Hepatocyte (in vitro differentiated cells): ENCODE measurements around the gene NELFB. TPM values are rescaled to one million over a fixed set of nuclear protein-coding genes. Genes with fewer than 3 reads are reported as not detected.
"Not testable (repeated sequence)": the region's sequence is repeated elsewhere in the genome, so short reads cannot be mapped to it uniquely, and the experiment has no call there.

Experiments used
- DNase-seq: peaks from one replicate; pipeline ENCODE4 v3.0.0-alpha.2; 2016; ENCODE audit warnings: low spot score
- H2AFZ ChIP-seq: fragments of 200-600 bp; sonication (generic); 2 replicates; pipeline ENCODE4 v1.6.0; 2016; ENCODE audit warnings: antibody characterized with exemption, mild to moderate bottlenecking
- H3K27ac ChIP-seq: fragments of 200-600 bp; sonication (generic); 2 replicates; pipeline ENCODE4 v1.5.1; 2016; ENCODE audit warnings: mild to moderate bottlenecking
- H3K27me3 ChIP-seq: fragments of 200-600 bp; sonication (generic); 2 replicates; pipeline ENCODE4 v1.6.1; 2016
- H3K36me3 ChIP-seq: fragments of 200-600 bp; sonication (generic); replicated peaks from 2 replicates; pipeline ENCODE4 v1.5.1; 2016; ENCODE audit warnings: low read depth; ENCODE audit not compliant: insufficient read depth
- H3K4me1 ChIP-seq: fragments of 200-600 bp; sonication (generic); 2 replicates; pipeline ENCODE4 v1.5.1; 2016; ENCODE audit warnings: mild to moderate bottlenecking, moderate library complexity; ENCODE audit not compliant: insufficient read depth
- H3K4me2 ChIP-seq: fragments of 200-600 bp; sonication (generic); 2 replicates; pipeline ENCODE4 v1.6.0; 2016
- H3K4me3 ChIP-seq: fragments of 200-600 bp; sonication (generic); 2 replicates; pipeline ENCODE4 v1.5.1; 2016; ENCODE audit warnings: mild to moderate bottlenecking
- H3K79me2 ChIP-seq: fragments of 200-600 bp; sonication (generic); 2 replicates; pipeline ENCODE4 v1.6.0; 2017; ENCODE audit warnings: mild to moderate bottlenecking
- H3K9me2 ChIP-seq: fragments of 200-600 bp; sonication (generic); replicated peaks from 2 replicates; pipeline ENCODE4 v1.6.0; 2017; ENCODE audit warnings: mild to moderate bottlenecking; ENCODE audit not compliant: insufficient read depth
- H3K9me3 ChIP-seq: fragments of 200-600 bp; sonication (generic); 2 replicates; pipeline ENCODE4 v1.5.1; 2016; ENCODE audit warnings: low read depth, mild to moderate bottlenecking
- H4K20me1 ChIP-seq: fragments of 200-600 bp; sonication (generic); 2 replicates; pipeline ENCODE4 v1.6.0; 2016; ENCODE audit warnings: mild to moderate bottlenecking; ENCODE audit not compliant: insufficient read depth, poor library complexity, severe bottlenecking
- EZH2 ChIP-seq: fragments of 200-600 bp; sonication (generic); IDR thresholded peaks from 2 replicates; pipeline ENCODE4 v1.6.1; 2016; ENCODE audit warnings: antibody characterized with exemption, mild to moderate bottlenecking, borderline replicate concordance
- EZH2phosphoT487 ChIP-seq: fragments of 200-600 bp; sonication (generic); IDR thresholded peaks from one replicate; pipeline ENCODE4 v1.6.1; 2018; ENCODE audit warnings: antibody characterized with exemption, mild to moderate bottlenecking, low read depth, moderate library complexity; ENCODE audit not compliant: unreplicated experiment, severe bottlenecking
- WGBS: methylation state at CpG from one replicate; pipeline ENCODE4 v1.1.6; 2016; ENCODE audit warnings: low lambda C conversion rate; ENCODE audit errors: missing lambda C conversion rate; 5-methylcytosine and 5-hydroxymethylcytosine counted together
- polyA plus RNA-seq: library from polyadenylated mRNA; unstranded; fragments of >200 nt; fragmentation: Nextera tagmentation; extraction: Ambion mirVana; gene quantifications from 2 replicates; pipeline ENCODE4 v1.2.1, GENCODE V29; 2016
- total RNA-seq: library from RNA; depleted of rRNA; stranded (reverse); fragments of >200 nt; gene quantifications from 2 replicates; pipeline ENCODE4 v1.2.3, GENCODE V29; 2014
- TF ChIP-seq, protein P1 (sequence below): fragments of 200-600 bp; sonication (generic); IDR thresholded peaks from 2 replicates; pipeline ENCODE4 v1.5.1; 2016; ENCODE audit warnings: antibody characterized with exemption, mild to moderate bottlenecking; ENCODE audit not compliant: poor library complexity

The NELFB gene
- total and polyA plus RNA-seq, 2 experiments from 2014 or later, result 41.4 to 63.5 TPM

DNA sequence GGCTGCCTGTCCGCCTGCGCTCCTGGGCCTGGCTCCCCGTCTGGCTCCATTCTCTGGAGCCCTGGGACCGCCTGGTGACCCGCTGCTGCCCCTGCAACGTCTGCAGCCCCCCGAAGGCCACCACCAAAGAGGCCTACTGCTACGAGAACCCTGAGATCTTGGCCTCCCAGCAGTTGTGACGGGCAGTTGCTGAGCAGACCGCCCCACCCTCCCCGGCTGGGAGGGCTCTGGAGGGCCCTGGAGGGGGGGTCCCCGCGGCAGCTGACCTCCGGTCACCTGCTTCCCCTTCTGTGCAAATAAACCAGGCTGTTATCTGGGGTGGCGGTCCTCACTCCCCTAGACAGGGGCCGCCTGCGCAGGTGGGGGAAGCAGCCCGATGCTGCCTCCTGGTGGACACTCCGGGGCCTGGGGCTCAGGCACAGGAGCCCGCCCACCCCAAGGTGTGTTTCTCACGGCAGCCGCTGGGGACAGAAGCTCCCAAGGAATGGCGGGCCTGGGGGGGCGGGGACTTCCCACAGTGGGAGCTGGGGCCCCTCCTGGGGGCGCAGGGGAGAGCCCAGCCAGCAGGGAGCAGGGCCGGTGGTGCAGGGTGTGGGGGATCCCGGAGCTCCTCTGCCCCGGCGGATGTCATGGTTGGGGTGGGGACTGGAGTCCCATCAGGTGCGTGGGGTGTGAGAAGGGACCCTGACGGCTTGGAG, 18.7 kb upstream of the NELFB start:
- H3K4me2 ChIP-seq, result peak overlapping the region; percentile 82
- no peaks in the 10 kb centered on the region for H3K36me3 ChIP-seq
- peaks cover 26% of the 10 kb centered on the region for H3K4me1 ChIP-seq
- DNase-seq, result peak; percentile 96
- H3K4me3 ChIP-seq, result no peak overlapping the region
- no peaks in the 10 kb centered on the region for H3K9me2 ChIP-seq
- 26% methylated on average over 23 of the region's 31 CpGs for WGBS
- no peaks in the 10 kb centered on the region for H4K20me1 ChIP-seq
- H3K79me2 ChIP-seq, result peaks cover 33% of the 10 kb centered on the region
- H3K9me3 ChIP-seq, result no peaks in the 10 kb centered on the region
- H2AFZ ChIP-seq, result no peak overlapping the region
- no peaks in the 10 kb centered on the region for H3K27me3 ChIP-seq
- H3K27ac ChIP-seq, result peak overlapping the region; percentile 57
- no peak for TF ChIP-seq EZH2phosphoT487
- TF ChIP-seq, protein P1, sequence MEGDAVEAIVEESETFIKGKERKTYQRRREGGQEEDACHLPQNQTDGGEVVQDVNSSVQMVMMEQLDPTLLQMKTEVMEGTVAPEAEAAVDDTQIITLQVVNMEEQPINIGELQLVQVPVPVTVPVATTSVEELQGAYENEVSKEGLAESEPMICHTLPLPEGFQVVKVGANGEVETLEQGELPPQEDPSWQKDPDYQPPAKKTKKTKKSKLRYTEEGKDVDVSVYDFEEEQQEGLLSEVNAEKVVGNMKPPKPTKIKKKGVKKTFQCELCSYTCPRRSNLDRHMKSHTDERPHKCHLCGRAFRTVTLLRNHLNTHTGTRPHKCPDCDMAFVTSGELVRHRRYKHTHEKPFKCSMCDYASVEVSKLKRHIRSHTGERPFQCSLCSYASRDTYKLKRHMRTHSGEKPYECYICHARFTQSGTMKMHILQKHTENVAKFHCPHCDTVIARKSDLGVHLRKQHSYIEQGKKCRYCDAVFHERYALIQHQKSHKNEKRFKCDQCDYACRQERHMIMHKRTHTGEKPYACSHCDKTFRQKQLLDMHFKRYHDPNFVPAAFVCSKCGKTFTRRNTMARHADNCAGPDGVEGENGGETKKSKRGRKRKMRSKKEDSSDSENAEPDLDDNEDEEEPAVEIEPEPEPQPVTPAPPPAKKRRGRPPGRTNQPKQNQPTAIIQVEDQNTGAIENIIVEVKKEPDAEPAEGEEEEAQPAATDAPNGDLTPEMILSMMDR, result peak; percentile 100

DNA sequence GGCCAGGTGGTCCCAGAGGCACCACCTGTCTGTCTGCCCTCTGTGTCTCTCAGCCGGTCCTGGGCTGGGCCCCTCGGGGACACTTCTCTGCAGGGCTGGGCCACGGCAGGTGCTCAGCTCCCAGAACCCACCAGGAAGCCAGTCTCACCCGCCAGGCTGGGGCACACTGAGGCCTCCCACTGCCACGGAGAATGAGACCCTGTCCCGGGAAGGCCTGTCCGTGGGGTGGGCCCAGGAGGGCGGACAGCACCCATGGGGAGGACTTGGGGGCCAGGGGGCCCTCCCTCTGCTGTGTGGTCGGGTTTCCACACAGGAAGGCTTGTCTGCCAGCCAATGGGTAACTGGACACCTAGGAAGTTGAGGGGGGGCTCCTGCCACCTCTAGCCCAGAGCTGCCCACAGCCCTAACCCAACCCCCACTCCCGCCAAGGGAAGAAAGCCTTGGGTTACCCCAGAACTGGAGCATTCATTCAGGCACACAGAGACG, 18.1 kb upstream of the NELFB start:
- no peak for DNase-seq
- Histone ChIP-seq H3K36me3 (no peaks in the 10 kb centered on the region), H3K9me3 (no peaks in the 10 kb centered on the region), H3K4me2 (peak overlapping the region; percentile 82), H3K4me1 (peaks cover 26% of the 10 kb centered on the region), H4K20me1 (peaks cover 5% of the 10 kb centered on the region), H3K27ac (peak overlapping the region; percentile 50), H3K79me2 (peaks cover 37% of the 10 kb centered on the region), H2AFZ (no peak overlapping the region), H3K4me3 (no peak overlapping the region), H3K9me2 (no peaks in the 10 kb centered on the region), H3K27me3 (no peaks in the 10 kb centered on the region)
- TF ChIP-seq EZH2phosphoT487 (no peak), EZH2 (no peak)
- TF ChIP-seq, protein P1, result no peak
- WGBS, result 48% methylated on average over 11 of the region's 11 CpGs

DNA sequence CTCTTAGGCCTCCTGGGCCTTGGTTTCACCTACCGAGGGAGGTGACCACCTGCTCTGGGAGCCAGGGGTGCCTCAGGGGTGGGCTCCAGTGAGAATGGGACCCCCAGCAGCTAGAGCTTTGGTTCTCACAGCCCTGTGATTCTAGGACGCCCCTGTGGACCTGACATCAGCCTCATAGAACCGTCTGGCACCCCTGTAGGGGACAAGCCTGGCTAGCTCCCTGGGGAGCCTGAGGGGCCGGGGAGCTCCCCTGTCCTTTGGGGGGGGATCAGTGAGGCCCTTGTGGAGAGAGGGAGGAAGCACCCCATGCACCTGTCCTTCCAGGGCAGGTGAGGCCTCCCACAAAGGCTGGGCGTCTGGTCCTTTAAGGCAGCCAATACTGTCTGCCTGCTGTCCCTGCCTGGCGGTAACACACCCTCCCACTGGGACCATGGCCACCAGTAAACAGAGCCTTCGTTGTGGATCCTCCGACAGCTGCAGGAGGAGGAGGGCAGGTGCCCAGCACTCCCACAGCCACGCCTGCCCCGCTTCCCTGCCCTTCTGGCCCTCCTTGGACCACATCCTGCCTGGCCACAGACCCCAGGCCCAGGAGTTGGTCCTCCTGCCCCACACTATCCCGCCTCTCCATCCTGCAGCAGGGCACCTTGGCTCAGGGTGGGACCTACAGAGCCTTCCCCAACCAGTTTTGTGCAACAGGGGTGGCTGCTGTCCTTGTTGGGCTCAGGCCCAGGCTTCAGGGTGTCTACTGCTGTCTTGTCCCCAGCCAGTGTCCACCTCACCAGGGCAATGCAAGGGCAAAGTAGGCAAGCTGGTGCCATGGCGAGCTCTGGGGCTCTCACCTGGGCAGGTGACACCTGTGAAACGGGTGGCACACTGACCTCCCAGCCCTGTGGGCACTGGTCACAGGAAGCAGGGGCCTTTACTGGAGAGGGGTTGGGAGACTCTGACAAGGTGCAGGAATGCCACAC, 17.1 kb upstream of the NELFB start:
- Histone ChIP-seq H3K9me3 (no peaks in the 10 kb centered on the region), H3K4me1 (peaks cover 34% of the 10 kb centered on the region), H3K4me3 (no peak overlapping the region), H3K4me2 (peak overlapping the region; percentile 82), H3K27me3 (no peaks in the 10 kb centered on the region), H4K20me1 (peaks cover 15% of the 10 kb centered on the region), H2AFZ (no peak overlapping the region), H3K36me3 (no peaks in the 10 kb centered on the region), H3K79me2 (peaks cover 48% of the 10 kb centered on the region), H3K9me2 (no peaks in the 10 kb centered on the region), H3K27ac (no peak overlapping the region)
- DNase-seq, result no peak
- TF ChIP-seq, protein P1, result no peak
- TF ChIP-seq EZH2, result no peak
- 85% methylated on average over 12 of the region's 13 CpGs for WGBS

DNA sequence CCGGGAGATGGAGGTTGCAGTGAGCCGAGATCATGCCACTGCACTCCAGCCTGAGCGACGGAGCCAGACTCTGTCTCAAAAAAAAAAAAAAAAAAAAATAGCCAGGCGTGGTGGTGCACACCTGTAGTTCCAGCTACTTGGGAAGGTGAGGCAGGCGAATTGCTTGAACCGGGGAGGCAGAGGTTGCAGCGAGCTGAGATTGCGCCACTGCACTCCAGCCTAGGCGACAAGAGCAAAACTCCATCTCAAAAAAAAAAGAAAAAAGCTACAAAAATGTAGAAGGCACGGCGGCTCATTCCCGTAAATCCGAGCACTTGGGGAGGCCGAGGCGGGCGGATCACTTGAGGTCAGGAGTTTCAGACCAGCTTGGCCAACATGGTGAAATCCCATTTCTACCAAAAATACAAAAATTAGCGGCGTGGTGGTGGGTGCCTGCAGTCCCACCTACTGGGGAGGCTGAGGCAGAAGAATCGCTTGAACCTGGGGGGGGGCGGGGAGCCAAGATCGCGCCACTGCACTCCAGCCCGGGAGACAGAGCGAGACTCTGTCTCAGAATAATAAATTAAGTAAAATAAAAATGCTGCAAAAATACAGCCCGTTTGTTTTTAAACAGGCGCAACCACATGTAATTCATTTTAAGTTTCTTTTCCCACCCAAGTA, 15.5 kb upstream of the NELFB start:
- peak overlapping the region; percentile 94 for H3K27ac ChIP-seq
- not testable (repeated sequence) for H3K36me3 ChIP-seq, H3K9me3 ChIP-seq, H3K27me3 ChIP-seq, H3K9me2 ChIP-seq, DNase-seq
- WGBS, result 49% methylated on average over 27 of the region's 27 CpGs
- H3K4me2 ChIP-seq, result peak overlapping the region; percentile 82
- H2AFZ ChIP-seq, result peak overlapping the region; percentile 33
- peaks cover 24% of the 10 kb centered on the region for H4K20me1 ChIP-seq
- peaks cover 34% of the 10 kb centered on the region for H3K4me1 ChIP-seq
- H3K79me2 ChIP-seq, result peaks cover 61% of the 10 kb centered on the region
- H3K4me3 ChIP-seq, result peak overlapping the region; percentile 82
